EH (cell line): Measurements from ENCODE around the gene KLB.
"Not testable (repeated sequence)": the region's sequence is repeated elsewhere in the genome, so short reads cannot be mapped to it uniquely, and the experiment has no call there.

Experiments
- DNase-seq: peaks from one replicate; pipeline ENCODE4 v3.0.0-alpha.2; 2015; ENCODE audit warnings: low read depth

KLB gene

GRCh38 chr4:39426728-39427127 lies 20.0 kb downstream of the KLB start:
- no peak for DNase-seq

- DNase-seq = peak; percentile 15
Observed at GRCh38 chr4:39427520-39428114, 20.9 kb downstream of the KLB start.

- DNase-seq = no peak
Observed at GRCh38 chr4:39429476-39430334, 23.0 kb downstream of the KLB start.

- DNase-seq = no peak
Observed at GRCh38 chr4:39433878-39434492, 27.3 kb downstream of the KLB start.

GRCh38 chr4:39435659-39436563 lies 29.2 kb downstream of the KLB start:
- no peak for DNase-seq

- no peak for DNase-seq
Observed at GRCh38 chr4:39441593-39441992, 34.9 kb downstream of the KLB start.

- DNase-seq = no peak
Observed at GRCh38 chr4:39442998-39443397, 36.3 kb downstream of the KLB start.

GRCh38 chr4:39446483-39446841 lies 39.7 kb downstream of the KLB start:
- DNase-seq = no peak

- DNase-seq = peak; percentile 22
Observed at GRCh38 chr4:39446842-39447573, 40.3 kb downstream of the KLB start.

- no peak for DNase-seq
Observed at GRCh38 chr4:39450618-39451017, 43.9 kb downstream of the KLB start.

- DNase-seq = no peak
Observed at GRCh38 chr4:39451423-39452023, 44.8 kb downstream of the KLB start.

- DNase-seq = no peak
Observed at GRCh38 chr4:39452153-39452859, 45.6 kb downstream of the KLB start.

- DNase-seq = no peak
Observed at GRCh38 chr4:39452860-39453587, 46.3 kb downstream of the KLB start.

GRCh38 chr4:39453738-39454137 lies 47.0 kb downstream of the KLB start:
- DNase-seq = no peak

- DNase-seq = no peak
Observed at GRCh38 chr4:39455486-39455885, 48.8 kb downstream of the KLB start.

GRCh38 chr4:39456946-39457763 lies 50.4 kb downstream of the KLB start:
- DNase-seq = no peak

- DNase-seq = not testable (repeated sequence)
Observed at GRCh38 chr4:39458161-39458504, 51.4 kb downstream of the KLB start.

GRCh38 chr4:39458505-39459300 lies 52.0 kb downstream of the KLB start, which contains the start of the genes LIAS and RPL9:
TSS of gene LIAS (plus strand) at chr4:39459056. CDS start at chr4:39459118, 62 bp downstream.
TSS of gene RPL9 (minus strand) at chr4:39458922. CDS start at chr4:39458439, 483 bp downstream.
- DNase-seq = peak; percentile 97
